SH-SY5Y (cell line): ENCODE data around the gene KCNJ14.

Experiments used
- GATA2 ChIP-seq: IDR thresholded peaks from 2 replicates; pipeline ENCODE4 v1.6.1; 2011; ENCODE audit warnings: mild to moderate bottlenecking, low read depth, low read length
- GATA3 ChIP-seq: IDR thresholded peaks from 2 replicates; pipeline ENCODE4 v1.6.1; 2011; ENCODE audit warnings: low read depth, mild to moderate bottlenecking, low read length, moderate library complexity

GRCh38 chr19:48491793-48492123 is 36.4 kb downstream of the KCNJ14 start:
- no peak for TF ChIP-seq GATA2
- no peak for TF ChIP-seq GATA3
